ENCODE measurements around the gene CYP46A1. TPM values are rescaled to one million over a fixed set of nuclear protein-coding genes. Genes with fewer than 3 reads are reported as not detected.

CYP46A1 gene
- total RNA-seq, 4 donors from 2014 or later = 0.13 to 4.7 (median 0.55) TPM; not detected in 1

DNA sequence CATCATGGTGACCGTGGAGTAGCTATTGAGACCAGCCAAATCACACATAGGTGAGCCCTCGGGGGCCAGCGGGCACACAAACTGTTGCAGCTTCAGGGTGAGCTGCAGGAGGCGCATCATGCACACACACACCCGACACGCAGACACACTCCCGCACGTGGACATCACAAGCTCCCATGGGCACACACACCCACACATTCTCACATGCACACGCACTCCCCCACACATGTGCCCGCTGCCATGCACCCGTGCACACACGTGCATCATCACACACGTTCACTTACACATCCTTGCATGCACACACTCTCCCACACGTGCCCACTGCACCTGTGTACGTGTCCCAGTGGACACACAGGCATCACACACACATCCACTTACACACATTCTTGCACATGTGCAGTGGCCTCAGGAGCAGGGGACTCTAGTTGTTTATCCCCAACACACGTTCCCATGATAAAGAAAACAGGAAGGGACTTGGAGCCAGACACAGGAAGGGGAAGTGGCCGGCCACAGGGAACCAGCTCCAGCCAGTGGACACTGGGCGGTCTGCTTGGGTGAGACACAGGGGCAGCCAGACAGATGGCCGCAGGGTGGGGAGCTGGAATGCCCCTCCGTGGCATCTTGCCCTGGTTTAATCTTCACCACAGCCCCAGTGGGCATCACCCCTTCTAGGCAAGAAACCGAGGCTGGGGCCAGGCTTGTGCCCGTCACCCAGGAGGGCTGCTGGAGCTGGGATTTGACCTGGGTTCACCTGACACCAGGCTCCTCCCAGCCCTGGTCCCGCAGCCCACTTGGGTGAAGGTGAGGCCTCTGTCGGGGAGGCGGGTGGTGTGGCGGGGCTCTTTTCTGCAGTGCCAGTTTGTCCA, 49.7 kb downstream of the CYP46A1 start:
- H3K4me3 ChIP-seq (ENCODE audit: low read depth, poor library complexity, severe bottlenecking) = no peak overlapping the region
- intact Hi-C loops (cut with DNase I; ENCODE audit: low total_unique reads) = loop anchor here (5.0 kb wide), 1 partner anchor 149 kb away; no protein-coding TSS in a partner anchor
- whole genome bisulfite sequencing, 2 donors = 77 to 78% methylated on average over 25 to 26 of the region's 26 CpGs
- DNase-seq (ENCODE audit: low spot score in 2 of 2) = peak in 1 of 2 donors; percentile 84
- TF ChIP-seq, protein P1, sequence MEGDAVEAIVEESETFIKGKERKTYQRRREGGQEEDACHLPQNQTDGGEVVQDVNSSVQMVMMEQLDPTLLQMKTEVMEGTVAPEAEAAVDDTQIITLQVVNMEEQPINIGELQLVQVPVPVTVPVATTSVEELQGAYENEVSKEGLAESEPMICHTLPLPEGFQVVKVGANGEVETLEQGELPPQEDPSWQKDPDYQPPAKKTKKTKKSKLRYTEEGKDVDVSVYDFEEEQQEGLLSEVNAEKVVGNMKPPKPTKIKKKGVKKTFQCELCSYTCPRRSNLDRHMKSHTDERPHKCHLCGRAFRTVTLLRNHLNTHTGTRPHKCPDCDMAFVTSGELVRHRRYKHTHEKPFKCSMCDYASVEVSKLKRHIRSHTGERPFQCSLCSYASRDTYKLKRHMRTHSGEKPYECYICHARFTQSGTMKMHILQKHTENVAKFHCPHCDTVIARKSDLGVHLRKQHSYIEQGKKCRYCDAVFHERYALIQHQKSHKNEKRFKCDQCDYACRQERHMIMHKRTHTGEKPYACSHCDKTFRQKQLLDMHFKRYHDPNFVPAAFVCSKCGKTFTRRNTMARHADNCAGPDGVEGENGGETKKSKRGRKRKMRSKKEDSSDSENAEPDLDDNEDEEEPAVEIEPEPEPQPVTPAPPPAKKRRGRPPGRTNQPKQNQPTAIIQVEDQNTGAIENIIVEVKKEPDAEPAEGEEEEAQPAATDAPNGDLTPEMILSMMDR (IDR thresholded peaks at IDR 0.05) = no peak
- no peak for TF ChIP-seq POLR2A (IDR thresholded peaks at IDR 0.05)

DNA sequence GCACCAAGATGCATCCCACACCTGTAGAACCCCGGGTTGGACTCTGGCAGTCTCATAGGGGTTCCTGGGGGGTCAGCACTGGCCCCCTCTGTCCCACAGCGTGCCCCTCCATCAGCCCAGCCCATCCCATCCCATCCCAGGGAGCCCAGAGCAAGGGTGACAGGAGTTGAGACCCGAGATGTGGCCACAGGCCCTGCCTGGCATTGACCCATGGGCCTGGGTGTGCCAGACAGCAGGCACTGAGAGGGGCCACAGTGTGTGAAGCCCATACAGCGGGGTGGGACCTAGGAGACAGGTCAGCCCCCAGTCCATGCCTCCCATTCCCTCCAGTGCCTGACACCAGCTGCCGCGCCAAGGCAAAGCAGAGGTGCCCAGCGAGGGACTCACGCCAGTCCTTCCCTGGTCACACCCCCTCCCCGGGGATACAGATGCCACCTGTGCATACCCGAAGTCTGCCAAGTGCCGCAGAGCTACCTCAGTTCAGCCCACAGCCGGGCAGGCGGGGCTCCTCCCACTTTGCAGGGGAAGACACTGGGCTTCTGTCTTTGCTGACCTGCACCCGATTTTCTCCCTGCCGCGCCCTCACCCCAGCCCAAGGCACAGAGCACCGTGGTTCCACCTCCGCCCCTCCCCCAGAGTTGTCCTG, 50.4 kb downstream of the CYP46A1 start:
- TF ChIP-seq, protein P1 (IDR thresholded peaks at IDR 0.05) = no peak
- TF ChIP-seq POLR2A (IDR thresholded peaks at IDR 0.05) = no peak
- no peak overlapping the region for H3K4me3 ChIP-seq (ENCODE audit: low read depth, poor library complexity, severe bottlenecking)
- DNase-seq (ENCODE audit: low spot score in 2 of 2) = peak in 1 of 2 donors; percentile 66
- intact Hi-C loops (cut with DNase I; ENCODE audit: low total_unique reads) = loop anchor here (5.0 kb wide), 1 partner anchor 148 kb away; no protein-coding TSS in a partner anchor
- 49 to 54% methylated on average over 14 to 16 of the region's 18 CpGs for WGBS, 2 donors

DNA sequence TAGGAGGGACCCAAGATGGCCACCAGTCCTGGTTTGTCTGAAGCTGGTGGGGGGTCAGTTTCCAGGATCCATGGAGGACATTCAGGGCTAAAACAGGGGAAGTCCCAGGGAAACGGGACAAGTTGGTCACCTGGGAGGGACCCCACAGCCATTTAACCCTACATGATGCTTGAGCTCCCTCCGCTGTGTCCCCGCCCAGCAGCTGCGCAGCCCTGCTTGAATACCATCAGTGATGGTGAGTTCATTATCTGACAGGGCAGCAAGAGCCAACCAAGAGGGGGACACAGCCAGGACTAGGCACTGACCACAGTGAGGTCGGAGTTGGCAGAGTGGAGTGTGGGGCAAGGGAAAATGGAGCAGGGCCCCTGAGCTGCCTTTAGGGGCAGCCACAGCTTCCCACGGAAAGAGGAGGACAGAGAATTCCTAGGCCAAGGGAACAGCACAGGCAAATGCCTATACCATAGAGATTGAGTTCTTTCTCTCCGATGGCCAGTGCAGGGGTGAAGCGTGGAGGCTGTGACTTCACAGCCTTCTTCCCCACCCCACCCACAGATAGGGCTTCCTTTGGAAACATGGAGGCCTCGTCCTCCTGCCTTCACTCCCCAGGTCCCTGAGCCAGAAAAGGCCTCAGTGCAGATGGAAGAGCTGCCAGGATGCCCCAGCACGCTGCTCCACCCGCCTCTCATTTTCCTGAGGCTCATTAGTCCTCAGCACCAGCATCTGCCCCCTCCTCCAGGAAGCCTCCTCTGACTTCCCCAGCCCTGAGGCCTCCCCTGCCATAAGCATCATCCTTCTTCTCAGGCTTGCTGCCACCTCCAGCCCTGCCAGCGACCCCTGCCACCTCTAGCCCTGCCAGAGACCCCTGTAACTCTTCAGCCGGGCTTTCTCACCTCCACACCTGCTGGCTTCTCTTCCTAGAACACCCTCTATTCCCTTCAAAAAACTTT, 51.4 kb downstream of the CYP46A1 start:
- peak in 1 of 2 donors; percentile 48 for DNase-seq (ENCODE audit: low spot score in 2 of 2)
- intact Hi-C loops (cut with DNase I; ENCODE audit: low total_unique reads) = no loop called here
- no peak for TF ChIP-seq POLR2A (IDR thresholded peaks at IDR 0.05)
- TF ChIP-seq, protein P1 (IDR thresholded peaks at IDR 0.05) = no peak
- H3K4me3 ChIP-seq (ENCODE audit: low read depth, poor library complexity, severe bottlenecking) = no peak overlapping the region
- WGBS, 2 donors = 81 to 86% methylated on average over 13 of the region's 13 CpGs

DNA sequence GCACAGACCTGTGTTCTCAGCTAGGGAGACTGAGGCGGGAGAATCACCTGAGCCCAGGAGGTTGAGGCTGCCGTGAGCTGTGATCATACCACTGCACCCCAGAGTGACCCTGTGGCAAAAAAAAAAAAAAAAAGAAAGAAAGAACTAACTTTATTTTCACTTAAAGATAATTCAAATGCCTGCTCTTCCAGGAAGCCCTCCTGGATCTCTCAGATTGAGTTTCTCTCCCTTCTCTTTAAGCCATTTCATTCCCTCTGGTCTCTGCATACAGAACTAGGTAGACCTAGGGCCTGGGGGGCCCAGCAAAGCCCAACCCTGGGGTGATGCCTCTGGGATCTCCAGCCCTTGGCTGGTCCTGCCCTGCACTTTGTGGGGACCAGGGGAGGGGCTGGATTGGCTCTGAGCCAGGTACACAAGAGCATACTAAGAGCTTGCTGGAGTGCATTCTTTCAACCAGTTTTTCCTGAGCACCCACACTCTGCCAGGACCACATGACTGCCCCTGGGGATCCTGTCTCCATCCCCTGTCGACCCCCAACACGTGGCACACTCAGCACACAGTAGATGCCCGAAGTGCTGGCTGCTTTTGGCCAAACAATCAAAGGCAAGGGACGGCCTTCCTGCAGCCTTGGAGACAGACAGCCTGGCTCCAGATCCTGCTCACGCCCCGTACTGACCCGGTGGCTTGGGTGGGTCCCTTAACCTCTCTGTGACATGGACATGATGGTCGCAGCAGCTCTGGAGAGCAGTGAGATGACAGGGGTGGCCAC, 52.7 kb downstream of the CYP46A1 start:
- no peak for DNase-seq (ENCODE audit: low spot score in 2 of 2)
- WGBS, 2 donors = 22 to 69% methylated on average over 3 to 10 of the region's 10 CpGs

More for the DNA sequence above, 52.7 kb downstream of the CYP46A1 start:
- no peak overlapping the region for H3K4me3 ChIP-seq (ENCODE audit: low read depth, poor library complexity, severe bottlenecking)
- intact Hi-C loops (cut with DNase I; ENCODE audit: low total_unique reads) = no loop called here
- TF ChIP-seq, protein P1 (IDR thresholded peaks at IDR 0.05) = no peak
- TF ChIP-seq POLR2A (IDR thresholded peaks at IDR 0.05) = no peak
